Panc1 (cell line): Measurements from ENCODE around the gene RAB8A. TPM values are rescaled to one million over a fixed set of nuclear protein-coding genes. Genes with fewer than 3 reads are reported as not detected.

Source experiments
- ATAC-seq: fragments of 200-7000 bp; cut with Tn5 transposase; 2 replicates; pipeline ENCODE4 v1.9.1; 2020; ENCODE audit warnings: mild to moderate bottlenecking, moderate library complexity
- BruUV-seq: library from RNA; stranded (reverse); fragments of 400-500 nt; replicated peaks from 2 replicates; lab custom pipeline; 2021; lab: Mats Ljungman, UMichigan
- CTCF ChIA-PET: fragments of 300-600 bp; sonication (Branson Sonifier 250); formaldehyde crosslinking; loops from one replicate; lab custom pipeline; 2022; ENCODE audit warnings: antibody characterized with exemption; lab: Charles Lee
- POLR2A ChIA-PET: fragments of 300-600 bp; sonication (Branson Sonifier 250); formaldehyde crosslinking; loops from one replicate; lab custom pipeline; 2022; ENCODE audit warnings: antibody characterized with exemption; lab: Charles Lee
- DNase-seq: peaks from one replicate; pipeline ENCODE4 v3.0.0-alpha.2; 2010; ENCODE audit warnings: low read depth, low spot score
- H3K27ac ChIP-seq: 2 replicates; pipeline ENCODE4 v1.5.1; 2011; ENCODE audit warnings: mild to moderate bottlenecking, low read length, inconsistent platforms
- H3K27me3 ChIP-seq: fragments of 200-500 bp; sonication (Bioruptor generic); 2 replicates; pipeline ENCODE4 v1.6.0; 2014; ENCODE audit warnings: low read length, inconsistent platforms; ENCODE audit not compliant: control insufficient read depth, insufficient read depth
- H3K36me3 ChIP-seq: fragments of 200-500 bp; sonication (Bioruptor generic); 2 replicates; pipeline ENCODE4 v1.5.1; 2014; ENCODE audit warnings: inconsistent platforms, mild to moderate bottlenecking, low read length, moderate library complexity; ENCODE audit not compliant: control insufficient read depth, insufficient read depth
- H3K4me1 ChIP-seq: 2 replicates; pipeline ENCODE4 v1.5.1; 2011; ENCODE audit warnings: inconsistent platforms, mild to moderate bottlenecking, low read length, moderate library complexity; ENCODE audit not compliant: control insufficient read depth, insufficient read depth
- H3K4me3 ChIP-seq, 2 experiments: 2 replicates each; pipeline ENCODE4 v1.5.1; 2011 to 2012; ENCODE audit warnings: low read depth in 2 of 2, low read length in 2 of 2, mild to moderate bottlenecking in 2 of 2, inconsistent platforms in 1 of 2, moderate library complexity in 1 of 2
- H3K9me3 ChIP-seq: fragments of 200-500 bp; sonication (Bioruptor generic); 2 replicates; pipeline ENCODE4 v1.5.1; 2014; ENCODE audit warnings: low read depth, mild to moderate bottlenecking, inconsistent platforms, low read length, moderate library complexity; ENCODE audit not compliant: control insufficient read depth, insufficient read depth
- CTCF ChIP-seq: fragments of 450-650 bp; IDR thresholded peaks from 2 replicates; pipeline ENCODE4 v1.5.1; 2017; ENCODE audit warnings: mild to moderate bottlenecking
- POLR2AphosphoS5 ChIP-seq: IDR thresholded peaks from 2 replicates; pipeline ENCODE4 v1.6.1; 2012; ENCODE audit warnings: mild to moderate bottlenecking, low read depth, low read length, moderate library complexity
- REST ChIP-seq, 2 experiments: IDR thresholded peaks; 2 replicates each; pipeline ENCODE4 v1.6.1; 2011 to 2012; ENCODE audit warnings: low read depth in 2 of 2, control low read depth in 1 of 2, low read length in 1 of 2, mild to moderate bottlenecking in 1 of 2, moderate library complexity in 1 of 2; ENCODE audit not compliant: insufficient read depth in 1 of 2
- SIN3A ChIP-seq: IDR thresholded peaks from 2 replicates; pipeline ENCODE4 v1.6.1; 2012; ENCODE audit warnings: low read depth, mild to moderate bottlenecking, low read length, moderate library complexity, borderline replicate concordance; ENCODE audit not compliant: insufficient read depth
- TCF7L2 ChIP-seq: IDR thresholded peaks from 2 replicates; pipeline ENCODE4 v1.6.1; 2011; ENCODE audit warnings: mild to moderate bottlenecking, low read depth, low read length, inconsistent platforms
- in situ Hi-C: cut with HindIII; loops from 2 replicates; pipeline ENCODE4 v1.10.0; 2016; ENCODE audit warnings: low sequenced_read_pairs, low pct_unique_long_range_greater_than_20kb
- intact Hi-C: fragments of 100-400 bp; cut with micrococcal nuclease; formaldehyde crosslinking; loops from one replicate; pipeline ENCODE4 v1.10.0; 2022; ENCODE audit not compliant: unreplicated experiment
- total RNA-seq: library from RNA; stranded (reverse); gene quantifications from one replicate; pipeline ENCODE4 v1.2.1, GENCODE V29; 2021; ENCODE audit not compliant: unreplicated experiment

The RAB8A gene
- total RNA-seq, 1 experiment from 2014 or later, result 75.8 TPM

GRCh38 chr19:16164222-16164890 is 52.7 kb downstream of the RAB8A start:
- BruUV-seq, result no TSS peak
- ATAC-seq (no peak), DNase-seq (no peak)
- in situ Hi-C loops (no loop called here), intact Hi-C loops (no loop called here)
- ChIA-PET CTCF (no interaction called here), POLR2A (no interaction called here)
- Histone ChIP-seq H3K9me3 (no peaks in the 10 kb centered on the region), H3K36me3 (no peaks in the 10 kb centered on the region), H3K4me3 (no peak overlapping the region), H3K27me3 (no peaks in the 10 kb centered on the region), H3K4me1 (peaks cover 2% of the 10 kb centered on the region; the same call in 1 of the 2 replicates), H3K27ac (no peak overlapping the region)
- TF ChIP-seq TCF7L2, result no peak
- TF ChIP-seq SIN3A, result no peak
- TF ChIP-seq REST (IDR thresholded peaks at IDR 0.05; ENCODE audit: insufficient read depth in 1 of 2, low read depth in 2 of 2, low read length in 1 of 2), result no peak
- no peak for TF ChIP-seq CTCF
- TF ChIP-seq POLR2AphosphoS5, result no peak

GRCh38 chr19:16166417-16166816 is 54.7 kb downstream of the RAB8A start:
- ATAC-seq (no peak), DNase-seq (no peak)
- ChIA-PET CTCF (no interaction called here), POLR2A (no interaction called here)
- no peaks in the 10 kb centered on the region for H3K4me1 ChIP-seq
- in situ Hi-C loops (no loop called here), intact Hi-C loops (no loop called here)
- H3K4me3 ChIP-seq, result no peak overlapping the region
- no peaks in the 10 kb centered on the region for H3K9me3 ChIP-seq
- no peak for TF ChIP-seq REST (IDR thresholded peaks at IDR 0.05; ENCODE audit: insufficient read depth in 1 of 2, low read depth in 2 of 2, low read length in 1 of 2)
- no peak for TF ChIP-seq SIN3A
- no peak for TF ChIP-seq CTCF
- TF ChIP-seq POLR2AphosphoS5, result no peak
- no peak for TF ChIP-seq TCF7L2
- H3K27ac ChIP-seq, result no peak overlapping the region
- no peaks in the 10 kb centered on the region for H3K27me3 ChIP-seq
- H3K36me3 ChIP-seq, result no peaks in the 10 kb centered on the region
- BruUV-seq, result no TSS peak
